ENCODE results near the gene RNF220.

- TF ChIP-seq ZNF24 (tag by site-specific recombination; IDR thresholded peaks at IDR 0.05), result peak; percentile 94
- no peak for TF ChIP-seq ZFP41 (tag by site-specific recombination; IDR thresholded peaks at IDR 0.05; ENCODE audit: borderline replicate concordance)
- TF ChIP-seq ZNF274 (IDR thresholded peaks at IDR 0.05; ENCODE audit: low read length), result no peak
- no peak for TF ChIP-seq ZNF274 (tag by site-specific recombination; IDR thresholded peaks at IDR 0.05; ENCODE audit: borderline replicate concordance)
- TF ChIP-seq, protein P1, sequence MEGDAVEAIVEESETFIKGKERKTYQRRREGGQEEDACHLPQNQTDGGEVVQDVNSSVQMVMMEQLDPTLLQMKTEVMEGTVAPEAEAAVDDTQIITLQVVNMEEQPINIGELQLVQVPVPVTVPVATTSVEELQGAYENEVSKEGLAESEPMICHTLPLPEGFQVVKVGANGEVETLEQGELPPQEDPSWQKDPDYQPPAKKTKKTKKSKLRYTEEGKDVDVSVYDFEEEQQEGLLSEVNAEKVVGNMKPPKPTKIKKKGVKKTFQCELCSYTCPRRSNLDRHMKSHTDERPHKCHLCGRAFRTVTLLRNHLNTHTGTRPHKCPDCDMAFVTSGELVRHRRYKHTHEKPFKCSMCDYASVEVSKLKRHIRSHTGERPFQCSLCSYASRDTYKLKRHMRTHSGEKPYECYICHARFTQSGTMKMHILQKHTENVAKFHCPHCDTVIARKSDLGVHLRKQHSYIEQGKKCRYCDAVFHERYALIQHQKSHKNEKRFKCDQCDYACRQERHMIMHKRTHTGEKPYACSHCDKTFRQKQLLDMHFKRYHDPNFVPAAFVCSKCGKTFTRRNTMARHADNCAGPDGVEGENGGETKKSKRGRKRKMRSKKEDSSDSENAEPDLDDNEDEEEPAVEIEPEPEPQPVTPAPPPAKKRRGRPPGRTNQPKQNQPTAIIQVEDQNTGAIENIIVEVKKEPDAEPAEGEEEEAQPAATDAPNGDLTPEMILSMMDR (tag by site-specific recombination; IDR thresholded peaks at IDR 0.05), result no peak
- no peak for TF ChIP-seq ZNF10 (tag by site-specific recombination; IDR thresholded peaks at IDR 0.05)
- no peak for TF ChIP-seq ZNF202 (tag by site-specific recombination; IDR thresholded peaks at IDR 0.05; ENCODE audit: borderline replicate concordance)
- TF ChIP-seq ZNF335 (tag by site-specific recombination; conservative IDR thresholded peaks at IDR 0.05), result peak; percentile 76
- TF ChIP-seq ZNF624 (tag by site-specific recombination; IDR thresholded peaks at IDR 0.05), result no peak
- no peak for TF ChIP-seq ZNF777 (tag by site-specific recombination; IDR thresholded peaks at IDR 0.05; ENCODE audit: borderline replicate concordance)
- TF ChIP-seq TSHZ1 (tag by site-specific recombination; IDR thresholded peaks at IDR 0.05; ENCODE audit: borderline replicate concordance), result no peak
Observed at GRCh38 chr1:44631647-44632539, 226.8 kb downstream of the RNF220 start.
